ENCODE data around the gene TACC3.

The TACC3 gene

DNA sequence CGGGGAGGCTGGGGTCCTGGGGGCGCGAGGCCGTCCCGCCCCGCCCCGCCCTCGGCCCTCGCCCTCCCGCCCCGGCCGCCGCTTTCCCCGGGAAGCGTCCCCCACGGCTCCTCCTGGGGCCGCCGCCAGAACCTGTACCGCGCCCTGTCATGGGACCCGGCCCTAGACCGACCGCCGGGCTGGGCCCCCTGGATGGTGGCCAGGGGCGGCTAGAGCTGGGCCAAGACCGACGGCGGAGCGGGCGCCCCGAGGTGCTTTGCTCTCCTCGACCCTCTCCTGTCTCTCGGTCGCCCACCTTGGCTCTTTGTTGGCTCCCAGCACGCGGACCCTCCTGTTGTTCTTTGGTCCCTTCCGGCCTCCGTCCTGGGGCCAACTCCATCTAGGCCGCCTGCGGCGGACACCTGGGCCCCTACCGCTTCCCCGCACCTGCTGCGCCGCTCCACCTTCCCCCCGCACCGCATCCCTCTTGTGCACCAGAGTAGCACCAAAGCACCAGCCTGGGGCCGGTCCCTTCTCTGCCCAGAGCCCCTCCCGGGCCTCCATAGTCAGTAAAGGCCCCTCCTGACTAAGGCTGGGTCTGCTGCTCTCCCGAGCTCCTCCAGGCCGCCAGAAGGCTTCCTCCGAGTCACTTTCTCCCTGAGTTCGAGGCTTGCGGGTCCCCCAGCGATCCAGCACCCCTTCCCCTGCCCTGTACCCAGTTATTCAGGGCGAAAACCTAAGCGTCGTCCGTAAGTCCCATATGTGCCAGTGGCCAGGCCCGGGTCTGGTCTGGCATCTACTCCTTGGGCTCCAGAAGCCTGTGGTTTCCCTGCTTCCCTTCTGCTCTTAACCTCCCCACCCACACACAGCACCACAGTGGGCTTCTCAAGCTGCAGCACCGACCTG lies 587 bp downstream of the TACC3 start:
- H3K4ac ChIP-seq (ENCODE audit: low read depth in 1 of 2, low read length in 2 of 2) = peak overlapping the region in 1 of 2 experiments; percentile 69
- no peak overlapping the region for H3K27ac ChIP-seq (ENCODE audit: low read length, poor library complexity, severe bottlenecking)
- no peak overlapping the region for H3K14ac ChIP-seq (ENCODE audit: low read length in 2 of 2)
- no peak overlapping the region for H2BK5ac ChIP-seq (ENCODE audit: low read depth, low read length, poor library complexity, severe bottlenecking)
- peak overlapping the region in 1 of 2 experiments; percentile 29 for H3K18ac ChIP-seq (ENCODE audit: low read depth in 1 of 2, low read length in 2 of 2)
- H4K91ac ChIP-seq (ENCODE audit: low read length) = no peak overlapping the region
- H3K4me3 ChIP-seq (ENCODE audit: insufficient read depth in 1 of 2, low read depth in 1 of 2, low read length in 2 of 2) = peak overlapping the region; percentile 76
- peak overlapping the region; percentile 62 for H3K9ac ChIP-seq (ENCODE audit: low read length)
- H3K23ac ChIP-seq (ENCODE audit: low read length in 2 of 2) = peak overlapping the region in 1 of 2 experiments; percentile 80
- no peak overlapping the region for H4K8ac ChIP-seq (ENCODE audit: low read length)
- WGBS = 3% methylated on average over 52 of the region's 61 CpGs
- H2BK120ac ChIP-seq (ENCODE audit: low read depth, low read length) = no peak overlapping the region
- H3K79me1 ChIP-seq (replicated peaks; ENCODE audit: low read length, poor library complexity, severe bottlenecking) = peaks cover 20% of the 10 kb centered on the region
- H2AK5ac ChIP-seq (ENCODE audit: low read length, severe bottlenecking) = no peak overlapping the region
- H2BK15ac ChIP-seq (ENCODE audit: low read depth, poor library complexity, severe bottlenecking) = no peak overlapping the region
- H2BK12ac ChIP-seq (ENCODE audit: low read length in 2 of 2) = no peak overlapping the region
- no peak overlapping the region for H2AFZ ChIP-seq (ENCODE audit: low read depth, low read length)
- peaks cover 32 to 37% of the 10 kb centered on the region in 2 experiments for H3K36me3 ChIP-seq (ENCODE audit: control insufficient read depth in 1 of 2, insufficient read depth in 2 of 2, low read depth in 1 of 2, low read length in 2 of 2)
- DNase-seq = no peak
- no peaks in the 10 kb centered on the region for H3K27me3 ChIP-seq (ENCODE audit: control insufficient read depth in 1 of 2, insufficient read depth in 1 of 2, low read length in 2 of 2)
- peak overlapping the region; percentile 58 for H3K4me2 ChIP-seq (ENCODE audit: low read length, poor library complexity, severe bottlenecking)
- peaks cover 50% of the 10 kb centered on the region for H3K4me1 ChIP-seq (ENCODE audit: control insufficient read depth, insufficient read depth, low read depth, low read length)
- H3K9me3 ChIP-seq (ENCODE audit: control insufficient read depth, low read length) = no peaks in the 10 kb centered on the region

DNA sequence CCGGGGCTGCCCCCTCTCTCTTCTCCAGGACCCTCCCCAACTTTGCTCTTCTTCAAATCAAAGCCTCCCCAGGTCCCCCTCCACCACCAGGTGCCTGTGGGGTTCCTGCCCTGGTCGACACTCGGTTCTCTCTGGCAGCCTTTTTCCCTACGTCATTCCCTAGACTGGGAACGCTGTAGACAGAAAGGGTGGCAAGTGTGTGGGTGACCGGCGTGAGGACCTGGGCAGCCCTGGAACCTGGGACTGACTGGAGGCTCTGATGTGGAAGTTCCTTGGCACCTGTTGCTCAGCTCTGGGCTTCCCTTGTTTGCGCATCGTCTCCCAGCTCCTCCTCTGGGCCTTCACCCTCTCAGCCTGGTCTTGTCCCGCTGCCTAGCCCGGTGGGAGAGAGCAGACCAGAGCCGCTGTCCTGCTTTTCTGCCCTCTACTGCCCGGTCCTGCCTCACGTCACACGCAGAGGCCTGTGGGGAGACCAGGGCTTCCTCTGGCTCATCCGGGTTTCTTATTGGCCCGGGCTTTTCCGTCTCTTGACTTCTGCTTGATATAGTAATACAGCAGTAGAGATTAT lies 1.3 kb downstream of the TACC3 start:
- no peak overlapping the region for H3K14ac ChIP-seq (ENCODE audit: low read length in 2 of 2)
- peak; percentile 38 for DNase-seq
- H3K4ac ChIP-seq (ENCODE audit: low read depth in 1 of 2, low read length in 2 of 2) = no peak overlapping the region
- peaks cover 53% of the 10 kb centered on the region for H3K4me1 ChIP-seq (ENCODE audit: control insufficient read depth, insufficient read depth, low read depth, low read length)
- H2BK15ac ChIP-seq (ENCODE audit: low read depth, poor library complexity, severe bottlenecking) = peak overlapping the region; percentile 44
- no peak overlapping the region for H2BK12ac ChIP-seq (ENCODE audit: low read length in 2 of 2)
- no peaks in the 10 kb centered on the region for H3K9me3 ChIP-seq (ENCODE audit: control insufficient read depth, low read length)
- H2BK5ac ChIP-seq (ENCODE audit: low read depth, low read length, poor library complexity, severe bottlenecking) = no peak overlapping the region
- H3K23ac ChIP-seq (ENCODE audit: low read length in 2 of 2) = peak overlapping the region in 1 of 2 experiments; percentile 35
- no peak overlapping the region for H4K8ac ChIP-seq (ENCODE audit: low read length)
- WGBS = 58% methylated on average over 18 of the region's 18 CpGs
- no peak overlapping the region for H2BK120ac ChIP-seq (ENCODE audit: low read depth, low read length)
- peak overlapping the region; percentile 19 for H3K27ac ChIP-seq (ENCODE audit: low read length, poor library complexity, severe bottlenecking)
- H2AFZ ChIP-seq (ENCODE audit: low read depth, low read length) = no peak overlapping the region
- H3K18ac ChIP-seq (ENCODE audit: low read depth in 1 of 2, low read length in 2 of 2) = no peak overlapping the region
- H3K9ac ChIP-seq (ENCODE audit: low read length) = peak overlapping the region; percentile 62
- H3K4me3 ChIP-seq (ENCODE audit: insufficient read depth in 1 of 2, low read depth in 1 of 2, low read length in 2 of 2) = peak overlapping the region in 1 of 2 experiments; percentile 76
- peaks cover 25 to 29% of the 10 kb centered on the region in 2 experiments for H3K36me3 ChIP-seq (ENCODE audit: control insufficient read depth in 1 of 2, insufficient read depth in 2 of 2, low read depth in 1 of 2, low read length in 2 of 2)
- peaks cover 16% of the 10 kb centered on the region for H3K79me1 ChIP-seq (replicated peaks; ENCODE audit: low read length, poor library complexity, severe bottlenecking)
- H2AK5ac ChIP-seq (ENCODE audit: low read length, severe bottlenecking) = no peak overlapping the region
- peak overlapping the region; percentile 58 for H3K4me2 ChIP-seq (ENCODE audit: low read length, poor library complexity, severe bottlenecking)
- no peaks in the 10 kb centered on the region for H3K27me3 ChIP-seq (ENCODE audit: control insufficient read depth in 1 of 2, insufficient read depth in 1 of 2, low read length in 2 of 2)
- no peak overlapping the region for H4K91ac ChIP-seq (ENCODE audit: low read length)

DNA sequence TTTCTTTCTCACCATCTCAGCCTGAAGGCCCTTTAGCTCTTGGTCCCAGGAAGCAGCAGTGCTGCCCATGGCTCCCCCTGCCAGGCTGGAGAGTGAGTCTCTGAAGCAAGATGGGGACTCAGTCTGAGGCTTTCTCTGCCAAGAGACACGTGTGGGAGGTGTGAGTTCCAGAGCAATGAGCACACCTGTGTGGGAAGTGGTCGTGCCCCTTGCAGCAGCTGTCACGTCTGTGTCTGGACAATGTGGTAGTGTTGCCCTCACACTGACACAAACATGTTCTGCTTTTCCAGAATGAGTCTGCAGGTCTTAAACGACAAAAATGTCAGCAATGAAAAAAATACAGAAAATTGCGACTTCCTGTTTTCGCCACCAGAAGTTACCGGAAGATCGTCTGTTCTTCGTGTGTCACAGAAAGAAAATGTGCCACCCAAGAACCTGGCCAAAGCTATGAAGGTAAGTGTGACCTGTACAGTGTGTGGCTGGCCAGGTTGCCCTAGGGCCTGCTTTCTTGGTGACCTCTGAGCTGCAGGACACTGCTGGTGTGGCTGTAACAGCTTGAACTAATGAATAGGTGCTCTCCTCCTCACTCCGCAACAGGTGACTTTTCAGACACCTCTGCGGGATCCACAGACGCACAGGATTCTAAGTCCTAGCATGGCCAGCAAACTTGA lies 1.9 kb downstream of the TACC3 start:
- no peak overlapping the region for H3K14ac ChIP-seq (ENCODE audit: low read length in 2 of 2)
- DNase-seq = no peak
- no peak overlapping the region for H2BK12ac ChIP-seq (ENCODE audit: low read length in 2 of 2)
- no peak overlapping the region for H3K4me2 ChIP-seq (ENCODE audit: low read length, poor library complexity, severe bottlenecking)
- no peak overlapping the region for H2BK120ac ChIP-seq (ENCODE audit: low read depth, low read length)
- no peak overlapping the region for H3K4me3 ChIP-seq (ENCODE audit: insufficient read depth in 1 of 2, low read depth in 1 of 2, low read length in 2 of 2)
- H2AFZ ChIP-seq (ENCODE audit: low read depth, low read length) = no peak overlapping the region
- no peak overlapping the region for H3K18ac ChIP-seq (ENCODE audit: low read depth in 1 of 2, low read length in 2 of 2)
- H3K9me3 ChIP-seq (ENCODE audit: control insufficient read depth, low read length) = no peaks in the 10 kb centered on the region
- H3K27me3 ChIP-seq (ENCODE audit: control insufficient read depth in 1 of 2, insufficient read depth in 1 of 2, low read length in 2 of 2) = no peaks in the 10 kb centered on the region
- H3K27ac ChIP-seq (ENCODE audit: low read length, poor library complexity, severe bottlenecking) = peak overlapping the region; percentile 53
- H2BK5ac ChIP-seq (ENCODE audit: low read depth, low read length, poor library complexity, severe bottlenecking) = no peak overlapping the region
- H3K23ac ChIP-seq (ENCODE audit: low read length in 2 of 2) = peak overlapping the region in 1 of 2 experiments; percentile 57
- H2BK15ac ChIP-seq (ENCODE audit: low read depth, poor library complexity, severe bottlenecking) = no peak overlapping the region
- no peak overlapping the region for H3K4ac ChIP-seq (ENCODE audit: low read depth in 1 of 2, low read length in 2 of 2)
- H4K91ac ChIP-seq (ENCODE audit: low read length) = no peak overlapping the region
- no peak overlapping the region for H2AK5ac ChIP-seq (ENCODE audit: low read length, severe bottlenecking)
- no peak overlapping the region for H4K8ac ChIP-seq (ENCODE audit: low read length)
- peaks cover 24 to 28% of the 10 kb centered on the region in 2 experiments for H3K36me3 ChIP-seq (ENCODE audit: control insufficient read depth in 1 of 2, insufficient read depth in 2 of 2, low read depth in 1 of 2, low read length in 2 of 2)
- H3K9ac ChIP-seq (ENCODE audit: low read length) = peak overlapping the region; percentile 62
- WGBS = 93% methylated on average over 12 of the region's 12 CpGs
- H3K79me1 ChIP-seq (replicated peaks; ENCODE audit: low read length, poor library complexity, severe bottlenecking) = peaks cover 16% of the 10 kb centered on the region
- H3K4me1 ChIP-seq (ENCODE audit: control insufficient read depth, insufficient read depth, low read depth, low read length) = peaks cover 54% of the 10 kb centered on the region

DNA sequence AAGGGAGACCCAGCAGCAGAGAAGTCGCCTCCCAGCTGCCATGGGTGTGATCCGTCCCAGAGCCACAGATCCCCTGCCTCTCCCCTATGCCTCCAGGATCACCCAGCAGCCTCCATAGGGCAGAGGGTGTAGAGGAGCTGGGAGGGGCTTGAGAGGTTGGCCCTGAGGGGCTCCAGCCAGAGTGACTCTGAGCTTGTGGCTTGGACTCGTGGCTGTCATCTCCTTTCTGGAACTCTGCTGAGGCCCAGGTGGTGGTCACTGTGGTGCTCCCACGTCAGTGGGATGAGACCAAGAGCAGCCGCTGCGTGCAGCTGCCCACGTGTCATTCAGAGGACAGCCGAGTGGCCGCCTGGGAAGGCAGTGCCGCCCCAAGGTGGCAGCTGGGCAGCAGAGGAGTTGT lies 4.2 kb downstream of the TACC3 start:
- DNase-seq = no peak
- H3K79me1 ChIP-seq (replicated peaks; ENCODE audit: low read length, poor library complexity, severe bottlenecking) = peaks cover 17% of the 10 kb centered on the region
- no peak overlapping the region for H2AFZ ChIP-seq (ENCODE audit: low read depth, low read length)
- H2BK12ac ChIP-seq (ENCODE audit: low read length in 2 of 2) = peak overlapping the region; percentile 11 to 24
- H3K4me3 ChIP-seq (ENCODE audit: insufficient read depth in 1 of 2, low read depth in 1 of 2, low read length in 2 of 2) = no peak overlapping the region
- peak overlapping the region; percentile 75 for H2AK5ac ChIP-seq (ENCODE audit: low read length, severe bottlenecking)
- H4K91ac ChIP-seq (ENCODE audit: low read length) = peak overlapping the region; percentile 12
- H3K4me2 ChIP-seq (ENCODE audit: low read length, poor library complexity, severe bottlenecking) = no peak overlapping the region
- no peaks in the 10 kb centered on the region for H3K27me3 ChIP-seq (ENCODE audit: control insufficient read depth in 1 of 2, insufficient read depth in 1 of 2, low read length in 2 of 2)
- no peak overlapping the region for H3K18ac ChIP-seq (ENCODE audit: low read depth in 1 of 2, low read length in 2 of 2)
- H3K9ac ChIP-seq (ENCODE audit: low read length) = no peak overlapping the region
- H2BK15ac ChIP-seq (ENCODE audit: low read depth, poor library complexity, severe bottlenecking) = peak overlapping the region; percentile 82
- H4K8ac ChIP-seq (ENCODE audit: low read length) = no peak overlapping the region
- no peaks in the 10 kb centered on the region for H3K9me3 ChIP-seq (ENCODE audit: control insufficient read depth, low read length)
- H3K23ac ChIP-seq (ENCODE audit: low read length in 2 of 2) = no peak overlapping the region
- peaks cover 56% of the 10 kb centered on the region for H3K4me1 ChIP-seq (ENCODE audit: control insufficient read depth, insufficient read depth, low read depth, low read length)
- H3K36me3 ChIP-seq (ENCODE audit: control insufficient read depth in 1 of 2, insufficient read depth in 2 of 2, low read depth in 1 of 2, low read length in 2 of 2) = peaks cover 26 to 31% of the 10 kb centered on the region in 2 experiments
- WGBS = 97% methylated on average over 9 of the region's 10 CpGs
- no peak overlapping the region for H3K14ac ChIP-seq (ENCODE audit: low read length in 2 of 2)
- H2BK120ac ChIP-seq (ENCODE audit: low read depth, low read length) = no peak overlapping the region
- no peak overlapping the region for H3K27ac ChIP-seq (ENCODE audit: low read length, poor library complexity, severe bottlenecking)
- no peak overlapping the region for H2BK5ac ChIP-seq (ENCODE audit: low read depth, low read length, poor library complexity, severe bottlenecking)
- H3K4ac ChIP-seq (ENCODE audit: low read depth in 1 of 2, low read length in 2 of 2) = no peak overlapping the region

Data from mesenchymal stem cell (in vitro differentiated cells and primary cell).